Measurements from ENCODE around the gene RAPGEF6. TPM values are rescaled to one million over a fixed set of nuclear protein-coding genes. Genes with fewer than 3 reads are reported as not detected.
A peak's percentile ranks its signal among the peaks of the same experiment; 100 is the strongest.

The RAPGEF6 gene
- total RNA-seq, 5 donors from 2014 or later (not counting 1 experiment from before 2014, with no cell fraction given), result 82.9 to 122 (median 87.7) TPM

DNA sequence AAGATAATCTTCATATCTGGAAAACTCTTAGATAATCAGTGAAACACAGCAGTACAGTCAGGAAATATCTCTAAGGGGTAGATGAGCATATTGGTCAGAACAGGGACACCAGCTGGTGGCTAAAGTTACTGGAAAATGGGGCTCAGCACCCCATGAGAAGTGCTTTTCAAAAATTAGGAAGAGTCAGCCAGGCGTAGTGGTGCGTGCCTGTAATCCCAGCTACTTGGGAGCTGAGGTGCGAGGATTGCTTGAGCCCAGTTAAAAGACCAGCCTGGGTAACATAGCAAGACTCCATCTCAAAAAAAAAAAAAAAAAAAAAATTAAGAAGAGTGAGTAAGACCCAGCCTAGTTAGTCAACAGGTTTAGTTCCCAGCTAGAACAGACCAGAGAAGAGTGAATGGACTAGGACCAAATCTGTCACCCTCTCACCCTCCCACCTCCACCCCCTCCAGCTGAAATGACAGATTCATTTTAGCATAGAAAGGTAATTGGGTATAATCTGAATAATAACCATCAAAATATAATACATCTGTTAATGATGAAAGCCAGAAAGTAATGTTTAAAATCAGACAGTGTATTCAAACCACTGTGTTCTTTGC, 250.3 kb downstream of the RAPGEF6 start:
- Mint-ChIP-seq H3K36me3 (peaks cover 39% of the 10 kb centered on the region), H3K9me3 (no peaks in the 10 kb centered on the region), H3K4me3 (peak overlapping the region in 1 of 3 donors; percentile 46), H3K27me3 (no peaks in the 10 kb centered on the region), H3K4me1 (peaks cover 86 to 92% (median 89%) of the 10 kb centered on the region in 3 donors), H3K27ac (peak overlapping the region; percentile 90 to 97)
- no peaks in the 10 kb centered on the region for H3K27me3 ChIP-seq (replicated peaks in 1 of 2; ENCODE audit: control insufficient read depth in 2 of 2, extremely low read depth in 1 of 2, insufficient read depth in 2 of 2, low read length in 1 of 2)
- H3K36me3 ChIP-seq (ENCODE audit: control insufficient read depth in 2 of 2, extremely low read depth in 1 of 2, insufficient read depth in 1 of 2, low read length in 1 of 2), result peaks cover 0 to 43% of the 10 kb centered on the region in 2 donors
- H3K4me1 ChIP-seq (ENCODE audit: control insufficient read depth in 1 of 2, extremely low read depth in 1 of 2, insufficient read depth in 2 of 2, low read length in 2 of 2), result peaks cover 59% of the 10 kb centered on the region in 2 experiments
- peak overlapping the region; percentile 99 for H3K27ac ChIP-seq (ENCODE audit: low read length)
- ChIA-PET POLR2A (interaction anchor here (0.6 to 1.1 kb wide), 6 partner anchors 10 to 254 kb away, joined by 3 to 4 read pairs (median 3); no protein-coding TSS in a partner anchor), CTCF (interaction anchor here (0.6 to 1.7 kb wide), 5 partner anchors 10 to 112 kb away, joined by 3 to 4 read pairs (median 3); no protein-coding TSS in a partner anchor)
- ATAC-seq (replicated peaks in 1 of 4) (no peak), DNase-seq (no peak)
- no peak overlapping the region for H3K4me3 ChIP-seq (ENCODE audit: control insufficient read depth in 1 of 2, extremely low read depth in 1 of 2, low read length in 1 of 2)
- 85% methylated on average over 2 of the region's 3 CpGs for WGBS (ENCODE audit: insufficient coverage)
- no peaks in the 10 kb centered on the region for H3K9me3 ChIP-seq

DNA sequence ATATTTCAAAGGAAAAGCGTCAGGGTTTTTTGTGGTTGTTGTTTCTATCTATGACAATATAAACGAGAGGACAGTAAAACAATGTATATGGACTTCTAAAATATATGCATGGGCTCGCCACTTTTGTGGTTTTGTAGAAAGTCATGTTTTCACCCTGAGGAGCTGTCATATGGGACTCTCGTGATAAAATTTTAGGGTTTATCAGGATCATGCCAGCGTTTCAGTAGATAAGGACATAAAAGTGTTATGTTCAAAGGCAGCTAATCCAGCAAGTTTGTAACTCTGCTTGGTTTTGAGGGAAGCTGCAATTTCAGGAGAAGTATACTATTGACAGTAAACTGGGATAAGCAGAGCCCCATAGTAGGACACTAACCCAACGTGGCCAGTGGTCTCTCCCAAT, 250.9 kb downstream of the RAPGEF6 start:
- Mint-ChIP-seq H3K36me3 (peaks cover 34% of the 10 kb centered on the region), H3K4me3 (peak overlapping the region in 1 of 3 donors; percentile 46), H3K9me3 (no peaks in the 10 kb centered on the region), H3K4me1 (peaks cover 86 to 92% (median 89%) of the 10 kb centered on the region in 3 donors), H3K27me3 (no peaks in the 10 kb centered on the region), H3K27ac (peak overlapping the region; percentile 90 to 97)
- no peaks in the 10 kb centered on the region for H3K9me3 ChIP-seq
- H3K27me3 ChIP-seq (replicated peaks in 1 of 2; ENCODE audit: control insufficient read depth in 2 of 2, extremely low read depth in 1 of 2, insufficient read depth in 2 of 2, low read length in 1 of 2), result no peaks in the 10 kb centered on the region
- peak overlapping the region; percentile 99 for H3K27ac ChIP-seq (ENCODE audit: low read length)
- DNase-seq (no peak), ATAC-seq (replicated peaks in 1 of 4) (no peak)
- ChIA-PET POLR2A (no interaction called here), CTCF (interaction anchor here (0.8 to 1.7 kb wide), 6 partner anchors 10 to 219 kb away, joined by 3 to 4 read pairs (median 4); partner anchors contain the start of gene HINT1 (in 1 of the 2))
- H3K36me3 ChIP-seq (ENCODE audit: control insufficient read depth in 2 of 2, extremely low read depth in 1 of 2, insufficient read depth in 1 of 2, low read length in 1 of 2), result peaks cover 0 to 39% of the 10 kb centered on the region in 2 donors
- peaks cover 59% of the 10 kb centered on the region in 2 experiments for H3K4me1 ChIP-seq (ENCODE audit: control insufficient read depth in 1 of 2, extremely low read depth in 1 of 2, insufficient read depth in 2 of 2, low read length in 2 of 2)
- 66% methylated on average over 3 of the region's 6 CpGs for WGBS (ENCODE audit: insufficient coverage)
- no peak overlapping the region for H3K4me3 ChIP-seq (ENCODE audit: control insufficient read depth in 1 of 2, extremely low read depth in 1 of 2, low read length in 1 of 2)

DNA sequence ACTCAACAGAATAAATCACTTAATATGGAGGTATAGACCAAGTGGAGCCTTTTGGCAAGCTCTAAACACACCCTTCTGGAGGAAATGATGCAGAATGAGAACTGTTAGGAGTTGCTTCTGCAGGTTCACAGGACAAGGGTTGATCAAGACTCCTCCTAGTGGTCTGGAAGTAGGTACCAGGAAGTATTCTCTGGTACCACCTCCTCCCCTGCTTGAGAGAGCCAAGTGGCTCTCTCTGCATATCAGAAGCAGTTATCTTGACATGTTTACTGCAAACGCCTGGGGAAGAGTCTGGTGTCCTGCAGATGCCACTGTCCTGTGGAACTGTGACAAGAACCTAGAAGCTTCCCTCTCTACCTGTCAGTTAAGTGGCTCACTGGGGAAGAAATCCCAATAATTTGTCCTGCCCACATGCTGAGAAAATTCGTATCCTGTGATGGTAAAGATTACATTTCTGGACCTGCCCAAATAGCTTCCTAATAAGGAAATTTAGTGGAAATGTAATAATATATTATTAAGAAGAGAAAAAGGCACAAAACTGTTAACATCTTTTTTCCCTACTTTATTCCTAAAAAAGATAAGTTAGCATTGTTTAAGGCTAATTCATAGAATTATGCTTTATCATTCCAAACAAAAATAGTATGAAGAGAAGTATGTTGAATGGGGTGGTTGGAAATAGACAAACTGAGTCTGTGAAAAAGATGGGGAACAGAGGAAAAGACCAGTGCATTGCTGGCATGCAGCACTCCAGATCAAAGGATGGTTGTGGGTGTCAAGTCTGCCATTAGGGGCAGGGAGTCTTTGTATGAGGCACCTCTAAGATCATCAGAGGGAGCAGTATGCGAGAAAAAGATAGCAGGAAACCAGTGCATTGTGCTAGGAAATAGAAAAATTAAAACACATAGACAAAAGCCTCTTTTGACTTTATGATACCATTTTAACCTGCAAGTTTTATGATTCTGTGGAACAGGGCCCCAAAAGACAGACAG, 252.3 kb downstream of the RAPGEF6 start:
- Histone ChIP-seq H3K27ac (ENCODE audit: low read length) (peak overlapping the region; percentile 99), H3K4me3 (ENCODE audit: control insufficient read depth in 1 of 2, extremely low read depth in 1 of 2, low read length in 1 of 2) (no peak overlapping the region), H3K9me3 (no peaks in the 10 kb centered on the region), H3K36me3 (ENCODE audit: control insufficient read depth in 2 of 2, extremely low read depth in 1 of 2, insufficient read depth in 1 of 2, low read length in 1 of 2) (peaks cover 0 to 27% of the 10 kb centered on the region in 2 donors), H3K4me1 (ENCODE audit: control insufficient read depth in 1 of 2, extremely low read depth in 1 of 2, insufficient read depth in 2 of 2, low read length in 2 of 2) (peaks cover 61 to 68% of the 10 kb centered on the region in 2 experiments), H3K27me3 (replicated peaks in 1 of 2; ENCODE audit: control insufficient read depth in 2 of 2, extremely low read depth in 1 of 2, insufficient read depth in 2 of 2, low read length in 1 of 2) (no peaks in the 10 kb centered on the region)
- POLR2A ChIA-PET, result interaction anchor here (0.5 to 2.0 kb wide), 18 partner anchors 9 to 134 kb away, joined by 3 to 36 read pairs (median 4); partner anchors contain the start of gene CDC42SE2 (in 1 of the 2)
- peak; percentile 68 to 74 (median 72) for ATAC-seq (replicated peaks in 1 of 4)
- WGBS (ENCODE audit: insufficient coverage), result no CpG with 5 or more reads among the region's 3 CpGs
- Mint-ChIP-seq H3K27ac (peak overlapping the region; percentile 97 to 100), H3K4me1 (peaks cover 85 to 92% (median 91%) of the 10 kb centered on the region in 3 donors), H3K4me3 (peak overlapping the region; percentile 34 to 69 (median 38)), H3K27me3 (no peaks in the 10 kb centered on the region), H3K36me3 (peaks cover 34% of the 10 kb centered on the region), H3K9me3 (no peaks in the 10 kb centered on the region)
- DNase-seq, result peak in 33 of 35 experiments; percentile 8 to 88 (median 51)
- CTCF ChIA-PET, result interaction anchor here (0.6 to 2.9 kb wide), 52 partner anchors 9 to 511 kb away, joined by 3 to 31 read pairs (median 4); partner anchors contain the start of genes CDC42SE2 (in 1 of the 2) and HINT1 (in 1 of the 2)

DNA sequence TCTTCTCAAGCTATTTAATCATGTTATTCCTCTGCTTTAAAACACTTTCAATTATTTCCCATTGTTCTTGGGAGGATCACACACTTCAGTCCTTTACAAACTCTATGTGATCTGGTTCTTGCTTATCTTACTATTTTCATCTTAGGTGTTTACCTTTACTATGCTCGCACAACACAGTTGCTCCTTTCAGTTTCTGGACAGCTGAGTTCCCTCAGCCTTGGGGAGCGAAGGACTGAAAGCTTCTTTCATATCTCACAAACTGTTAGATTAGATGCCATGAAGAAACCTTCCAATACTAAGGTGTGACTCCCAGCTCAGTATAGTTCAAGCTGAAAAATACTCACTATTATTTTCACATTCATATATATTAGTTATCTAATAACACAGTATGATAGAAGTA, 253.3 kb downstream of the RAPGEF6 start:
- Mint-ChIP-seq H3K9me3 (no peaks in the 10 kb centered on the region), H3K4me3 (peak overlapping the region; percentile 48 to 69 (median 55)), H3K36me3 (peaks cover 35% of the 10 kb centered on the region), H3K4me1 (peaks cover 88 to 95% (median 94%) of the 10 kb centered on the region in 3 donors), H3K27ac (peak overlapping the region; percentile 97 to 100), H3K27me3 (no peaks in the 10 kb centered on the region)
- Histone ChIP-seq H3K9me3 (no peaks in the 10 kb centered on the region), H3K27me3 (replicated peaks in 1 of 2; ENCODE audit: control insufficient read depth in 2 of 2, extremely low read depth in 1 of 2, insufficient read depth in 2 of 2, low read length in 1 of 2) (no peaks in the 10 kb centered on the region), H3K4me3 (ENCODE audit: control insufficient read depth in 1 of 2, extremely low read depth in 1 of 2, low read length in 1 of 2) (no peak overlapping the region), H3K27ac (ENCODE audit: low read length) (peak overlapping the region; percentile 99), H3K36me3 (ENCODE audit: control insufficient read depth in 2 of 2, extremely low read depth in 1 of 2, insufficient read depth in 1 of 2, low read length in 1 of 2) (peaks cover 0 to 17% of the 10 kb centered on the region in 2 donors), H3K4me1 (ENCODE audit: control insufficient read depth in 1 of 2, extremely low read depth in 1 of 2, insufficient read depth in 2 of 2, low read length in 2 of 2) (peaks cover 62 to 69% of the 10 kb centered on the region in 2 experiments)
- ChIA-PET CTCF (interaction anchor here (0.5 to 2.9 kb wide), 50 partner anchors 9 to 510 kb away, joined by 3 to 31 read pairs (median 5); partner anchors contain the start of genes CDC42SE2 (in 1 of the 2) and HINT1 (in 1 of the 2)), POLR2A (interaction anchor here (0.6 to 2.0 kb wide), 21 partner anchors 8 to 172 kb away, joined by 3 to 36 read pairs (median 5); partner anchors contain the start of gene CDC42SE2 (in 1 of the 2))
- WGBS (ENCODE audit: insufficient coverage), result no CpG with 5 or more reads among the region's 2 CpGs
- DNase-seq (peak in 1 of 35 experiments; percentile 48), ATAC-seq (replicated peaks in 1 of 4) (no peak)

DNA sequence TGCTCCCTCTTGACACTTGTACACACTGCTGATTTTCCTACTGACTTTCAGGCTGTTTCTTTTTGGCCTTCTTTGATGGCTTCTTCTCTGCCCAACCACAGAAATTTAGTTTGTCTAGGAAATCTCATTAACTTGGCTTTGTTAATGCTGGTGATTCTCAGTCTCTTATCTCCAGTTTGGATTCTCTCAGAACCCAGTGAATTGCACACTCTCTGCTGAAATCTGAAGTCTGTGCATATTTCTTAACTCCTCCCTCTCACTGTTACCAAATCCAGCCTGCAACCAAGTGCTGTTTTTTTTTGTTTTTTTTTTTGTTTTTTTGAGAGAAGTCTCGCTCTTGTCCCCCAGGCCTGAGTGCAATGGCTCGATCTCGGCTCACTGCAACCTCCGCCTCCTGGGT, 254.0 kb downstream of the RAPGEF6 start:
- Histone ChIP-seq H3K4me3 (ENCODE audit: control insufficient read depth in 1 of 2, extremely low read depth in 1 of 2, low read length in 1 of 2) (peak overlapping the region in 1 of 2 donors; percentile 23), H3K9me3 (no peaks in the 10 kb centered on the region), H3K4me1 (ENCODE audit: control insufficient read depth in 1 of 2, extremely low read depth in 1 of 2, insufficient read depth in 2 of 2, low read length in 2 of 2) (peaks cover 61 to 73% of the 10 kb centered on the region in 2 experiments), H3K27me3 (replicated peaks in 1 of 2; ENCODE audit: control insufficient read depth in 2 of 2, extremely low read depth in 1 of 2, insufficient read depth in 2 of 2, low read length in 1 of 2) (no peaks in the 10 kb centered on the region), H3K36me3 (ENCODE audit: control insufficient read depth in 2 of 2, extremely low read depth in 1 of 2, insufficient read depth in 1 of 2, low read length in 1 of 2) (peaks cover 0 to 10% of the 10 kb centered on the region in 2 donors), H3K27ac (ENCODE audit: low read length) (peak overlapping the region; percentile 99)
- Mint-ChIP-seq H3K4me3 (peak overlapping the region; percentile 34 to 69 (median 55)), H3K4me1 (peaks cover 85 to 95% (median 94%) of the 10 kb centered on the region in 3 donors), H3K27me3 (no peaks in the 10 kb centered on the region), H3K9me3 (no peaks in the 10 kb centered on the region), H3K27ac (peak overlapping the region; percentile 97 to 100), H3K36me3 (peaks cover 32% of the 10 kb centered on the region)
- DNase-seq (no peak), ATAC-seq (replicated peaks in 1 of 4) (no peak)
- WGBS (ENCODE audit: insufficient coverage), result no CpG with 5 or more reads among the region's 4 CpGs
- ChIA-PET CTCF (interaction anchor here (1.0 to 2.9 kb wide), 11 partner anchors 8 to 123 kb away, joined by 3 to 31 read pairs (median 10); partner anchors contain the start of gene CDC42SE2 (in 1 of the 2)), POLR2A (interaction anchor here (0.7 to 2.0 kb wide), 12 partner anchors 8 to 115 kb away, joined by 3 to 36 read pairs (median 6); partner anchors contain the start of gene CDC42SE2 (in 1 of the 2))

Data from T-cell (primary cell).